ENCODE results near the gene NELFA. TPM values are rescaled to one million over a fixed set of nuclear protein-coding genes. Genes with fewer than 3 reads are reported as not detected.

The NELFA gene
- polyA plus RNA-seq, 12 donors, result 15.6 to 35.3 (median 19.8) TPM; not detected in 1

DNA sequence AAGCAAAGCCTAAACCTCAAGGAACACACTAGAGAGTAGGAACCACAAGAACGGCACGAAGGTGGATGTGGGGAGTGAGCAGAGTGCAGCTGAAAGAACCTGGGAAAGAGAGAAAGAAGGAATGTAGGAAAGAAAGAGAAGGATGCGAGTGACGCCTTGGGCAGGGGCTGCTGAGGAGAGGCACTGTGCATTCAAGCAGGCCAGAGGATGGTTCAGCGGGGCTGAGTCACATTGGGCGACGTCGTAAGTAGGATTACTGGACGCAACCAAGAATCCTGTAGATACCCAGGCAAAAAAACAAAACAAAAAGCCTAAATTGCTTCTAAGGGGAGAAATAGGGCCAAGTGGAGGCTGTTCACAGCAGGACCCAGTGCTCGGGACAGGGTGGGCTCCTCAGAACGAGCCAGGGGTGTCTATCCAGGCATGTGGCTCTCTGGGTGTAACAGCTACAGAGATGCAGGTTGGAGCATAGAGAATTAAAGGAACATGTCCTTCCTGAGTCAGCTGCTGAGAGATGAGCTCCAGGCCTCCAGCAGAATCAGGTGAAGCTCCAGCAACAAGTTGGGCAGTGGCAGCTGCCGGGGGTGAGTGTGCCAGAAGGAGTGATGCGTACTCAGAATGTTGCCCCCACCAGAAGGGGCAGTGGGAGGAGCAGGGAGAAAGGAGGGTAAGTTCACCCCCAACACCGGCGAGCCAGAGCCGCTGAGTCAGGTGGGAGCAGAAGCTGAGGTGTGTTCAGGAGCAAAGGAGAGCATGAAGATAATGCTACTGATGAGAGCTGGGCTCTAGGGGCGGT is 38.6 kb downstream of the NELFA start:
- DNase-seq, result no peak

DNA sequence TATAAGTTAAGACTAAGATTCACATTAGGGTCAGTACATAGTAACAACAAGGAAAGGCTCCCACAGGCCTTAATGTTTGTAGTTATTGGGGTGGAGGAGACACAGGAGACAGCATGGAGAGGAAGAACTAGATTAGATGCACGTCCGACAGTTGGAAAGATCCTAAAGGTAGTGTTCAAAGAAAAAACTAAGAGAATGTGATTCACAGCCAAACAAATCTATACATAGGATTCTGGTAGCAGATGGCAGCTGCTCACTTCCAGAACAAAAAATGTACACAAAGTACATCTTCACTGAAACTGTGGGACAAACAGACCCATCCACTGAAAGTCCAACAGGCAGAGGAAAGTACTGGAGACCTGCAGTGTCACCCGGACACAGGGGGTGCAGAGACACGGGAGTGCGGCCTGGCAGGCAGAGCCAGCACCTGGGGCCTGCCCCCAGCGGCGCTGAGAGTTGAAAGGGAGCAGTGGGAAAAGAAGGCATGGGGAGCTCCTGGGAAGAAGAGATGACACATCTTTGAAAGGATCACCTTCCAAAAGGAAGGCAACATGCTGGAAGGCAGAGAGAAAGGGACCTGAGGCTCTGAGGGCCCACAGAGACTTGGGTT is 40.0 kb downstream of the NELFA start:
- no peak for DNase-seq

DNA sequence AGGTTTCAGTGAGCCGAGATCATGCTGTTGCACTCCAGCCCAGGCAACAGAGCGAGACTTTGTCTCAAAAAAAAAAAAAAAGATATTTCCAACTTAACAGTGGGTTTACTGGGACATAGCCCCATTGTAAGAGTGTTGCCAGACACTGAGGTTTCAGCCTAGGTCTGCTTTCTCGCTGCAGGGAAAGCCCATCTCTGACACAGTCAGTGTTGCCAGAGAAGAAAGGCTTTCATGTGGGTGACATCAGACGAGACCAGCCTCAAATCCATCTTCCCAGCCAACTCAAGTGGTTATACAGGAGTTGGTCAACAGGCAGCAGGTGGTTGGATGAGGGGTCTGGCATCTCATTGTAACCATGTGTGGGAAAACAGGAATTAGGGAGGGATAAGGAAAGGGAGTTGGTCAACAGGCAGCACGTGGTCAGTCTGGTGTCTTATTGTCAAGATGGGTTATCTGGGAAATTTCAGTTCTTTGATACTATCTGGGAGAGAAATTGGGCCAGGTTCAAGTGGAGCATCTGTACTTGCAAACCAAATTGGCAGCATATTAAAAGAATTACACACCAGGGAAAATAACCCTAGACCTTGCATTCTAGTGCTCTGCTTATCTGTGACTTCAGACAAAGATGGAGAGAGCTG is 41.1 kb downstream of the NELFA start:
- no peak for DNase-seq

DNA sequence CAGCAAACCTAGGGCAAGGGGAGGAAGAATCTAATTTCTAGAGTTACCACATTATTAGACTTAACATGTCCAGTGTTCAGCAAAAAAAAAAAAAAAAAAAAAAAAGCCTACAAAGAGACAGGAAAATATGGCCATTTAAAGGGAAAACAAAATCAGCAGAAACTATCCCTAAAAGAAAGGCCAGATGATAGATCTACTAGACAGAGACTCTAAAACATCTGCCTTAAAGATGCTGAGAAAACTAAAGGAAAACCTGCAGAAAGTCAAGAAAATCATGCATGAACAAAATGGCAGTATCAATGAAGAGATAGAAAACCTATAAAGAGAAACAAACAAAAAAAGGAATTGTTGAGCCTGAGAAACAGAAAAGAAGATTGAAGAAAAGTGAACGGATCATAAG is 43.8 kb downstream of the NELFA start:
- DNase-seq, result no peak

DNA sequence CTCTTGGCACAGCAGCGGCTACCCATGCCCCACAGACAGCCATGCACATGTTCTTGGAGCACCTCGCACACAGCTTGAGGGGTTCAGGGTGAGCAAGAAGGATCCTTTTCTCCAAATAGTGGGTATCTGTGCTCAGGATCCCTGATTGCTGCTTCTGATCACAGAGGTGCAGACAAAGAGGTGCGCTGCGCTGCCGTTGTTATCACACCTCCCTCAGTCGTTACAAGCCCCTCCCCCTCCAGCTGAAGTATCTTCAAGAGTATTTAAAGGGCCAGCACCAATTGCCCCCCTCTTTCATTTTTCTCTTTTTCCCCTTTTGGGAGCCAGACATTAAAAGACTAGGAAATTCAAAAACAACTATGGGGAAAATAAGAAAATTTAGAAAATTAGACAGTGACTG is 44.3 kb downstream of the NELFA start:
- no peak for DNase-seq

DNA sequence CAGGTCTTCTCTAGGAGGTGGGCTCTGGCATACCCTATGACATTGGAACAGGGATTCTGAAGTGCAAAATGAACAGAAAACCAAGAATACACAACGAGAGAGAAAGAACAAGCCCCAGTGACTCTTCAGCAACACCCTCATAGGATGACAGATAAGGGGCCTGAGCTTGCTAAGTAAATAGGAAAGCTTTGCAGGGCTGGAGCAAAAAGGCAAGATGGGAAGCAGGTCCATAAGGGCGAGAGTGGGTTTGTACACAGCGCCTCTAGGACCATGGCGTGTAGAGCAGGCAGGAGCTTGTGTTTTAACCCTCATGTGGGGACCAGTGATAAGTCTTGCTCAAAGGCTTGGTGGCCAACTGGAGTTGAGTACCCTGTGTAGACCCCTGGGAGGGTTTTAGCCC is 45.8 kb downstream of the NELFA start:
- DNase-seq, result no peak

DNA sequence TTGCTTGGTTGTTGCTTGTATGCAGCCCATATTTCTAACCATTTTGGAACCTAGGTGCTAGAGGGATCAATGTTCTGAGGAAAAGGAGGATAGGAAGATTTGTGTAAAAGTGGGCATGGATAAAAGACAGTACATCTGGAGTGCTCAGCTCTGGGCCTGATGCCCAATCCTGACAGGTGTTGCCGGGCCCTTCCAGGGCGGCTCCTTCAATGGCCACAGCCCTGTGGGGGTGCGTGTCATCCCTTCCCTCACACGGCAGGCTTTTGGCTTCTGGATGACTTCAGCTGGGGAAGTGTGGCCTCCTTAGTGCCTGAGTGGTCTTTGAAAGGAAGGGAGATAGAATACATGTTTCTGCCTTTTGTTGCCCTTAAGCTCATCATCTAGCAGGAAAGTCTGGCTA is 47.2 kb downstream of the NELFA start:
- DNase-seq, result no peak

DNA sequence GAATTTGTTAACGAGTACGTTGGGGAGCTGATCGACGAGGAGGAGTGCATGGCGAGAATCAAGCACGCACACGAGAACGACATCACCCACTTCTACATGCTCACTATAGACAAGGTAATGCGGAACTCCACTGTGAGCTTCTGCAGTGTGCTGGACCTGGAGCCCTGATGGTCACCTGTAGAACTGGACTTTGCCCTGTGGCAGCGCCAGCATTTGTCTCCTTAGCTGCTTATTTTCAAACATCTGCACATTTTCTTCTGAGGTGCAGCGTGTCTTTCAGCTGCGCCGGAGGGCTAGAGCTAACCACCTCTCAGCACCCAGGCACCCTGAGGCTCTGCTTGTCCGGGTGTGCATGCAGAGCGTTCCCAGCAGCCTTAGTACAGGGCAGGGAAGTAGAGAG is 47.7 kb downstream of the NELFA start:
- no peak for DNase-seq

DNA sequence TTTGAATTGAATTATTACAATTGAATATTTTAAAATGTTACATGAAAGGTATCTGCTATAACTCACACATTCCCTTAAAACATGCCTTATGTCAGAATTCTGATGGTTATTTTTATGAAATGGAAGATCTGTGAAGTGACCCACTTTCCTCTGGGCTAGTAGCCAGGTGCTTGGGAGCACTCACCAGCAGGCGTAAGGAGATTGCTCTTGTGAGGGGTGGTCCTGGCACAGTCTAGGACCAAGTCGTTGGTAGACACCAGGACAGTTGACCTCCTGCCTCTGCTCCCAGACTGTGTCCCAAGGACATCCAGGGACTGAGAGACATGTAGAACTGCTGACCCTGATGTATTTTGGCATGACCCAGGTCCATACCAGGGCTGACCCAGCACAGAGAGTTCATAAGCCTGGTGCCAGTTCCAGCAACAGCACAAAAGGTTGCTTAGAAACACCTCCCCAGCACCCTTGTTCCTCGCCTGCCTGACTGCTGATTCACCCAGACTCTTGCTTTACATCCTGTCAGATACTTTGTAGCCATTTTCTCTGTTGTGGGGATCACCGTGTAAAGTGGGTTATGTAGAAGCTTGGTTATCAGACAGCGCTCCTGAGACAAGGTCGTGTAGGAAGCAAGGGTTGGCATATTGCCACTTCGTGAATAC is 48.5 kb downstream of the NELFA start:
- no peak for DNase-seq

DNA sequence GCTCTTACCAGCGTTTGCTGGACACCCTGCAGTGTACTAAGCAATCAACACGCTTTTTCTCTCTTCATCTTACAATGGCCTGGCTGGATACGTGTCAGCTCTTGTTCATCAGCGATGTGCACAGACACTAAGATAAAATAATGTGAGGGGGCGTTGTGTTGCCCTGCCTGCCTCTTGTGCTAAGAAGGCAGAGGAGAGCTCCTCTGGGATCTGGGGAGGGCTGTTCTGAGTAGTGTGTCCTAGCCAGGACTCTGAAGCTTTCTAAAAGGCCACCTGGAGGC is 49.7 kb downstream of the NELFA start:
- no peak for DNase-seq

DNA sequence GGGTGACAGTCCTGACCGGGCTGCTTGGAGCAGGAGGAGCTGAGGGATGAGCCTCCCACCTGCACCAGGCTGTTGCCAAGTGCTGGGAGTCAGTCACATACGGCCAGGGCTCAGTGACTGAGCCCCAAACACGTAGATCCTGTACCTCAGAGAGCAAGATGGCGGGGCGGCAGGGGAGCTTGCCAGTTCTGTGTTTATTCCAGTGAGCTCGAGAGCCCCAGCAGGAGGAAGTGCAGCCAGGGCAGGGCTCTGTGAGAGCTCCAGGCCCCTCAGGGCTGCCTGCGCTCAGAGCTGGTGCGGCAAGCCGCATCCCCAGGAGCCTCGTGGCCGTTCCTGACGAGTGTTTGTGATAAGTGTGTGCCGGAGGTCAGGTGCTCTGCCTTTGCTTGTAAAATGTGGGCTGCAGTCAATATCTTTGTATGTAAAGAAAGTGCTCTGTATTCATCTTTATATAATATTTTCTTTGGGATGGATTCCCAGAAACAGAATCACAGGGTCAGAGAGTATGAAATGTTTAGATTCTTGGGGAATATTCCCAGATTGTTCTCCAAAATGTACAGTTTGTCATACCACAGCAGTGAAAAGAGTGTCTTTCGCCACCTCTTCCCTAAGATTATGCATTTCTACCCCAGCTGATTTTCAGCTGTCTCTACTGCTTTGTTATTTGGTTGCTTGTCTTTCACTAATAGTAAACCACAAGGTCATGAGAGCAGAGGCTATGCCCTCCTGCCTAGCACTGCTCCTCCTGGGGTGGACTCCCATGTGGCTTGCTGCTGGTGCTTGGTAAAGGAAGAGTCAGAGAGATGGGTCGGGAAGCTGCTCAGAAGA is 50.3 kb downstream of the NELFA start:
- DNase-seq, result no peak

DNA sequence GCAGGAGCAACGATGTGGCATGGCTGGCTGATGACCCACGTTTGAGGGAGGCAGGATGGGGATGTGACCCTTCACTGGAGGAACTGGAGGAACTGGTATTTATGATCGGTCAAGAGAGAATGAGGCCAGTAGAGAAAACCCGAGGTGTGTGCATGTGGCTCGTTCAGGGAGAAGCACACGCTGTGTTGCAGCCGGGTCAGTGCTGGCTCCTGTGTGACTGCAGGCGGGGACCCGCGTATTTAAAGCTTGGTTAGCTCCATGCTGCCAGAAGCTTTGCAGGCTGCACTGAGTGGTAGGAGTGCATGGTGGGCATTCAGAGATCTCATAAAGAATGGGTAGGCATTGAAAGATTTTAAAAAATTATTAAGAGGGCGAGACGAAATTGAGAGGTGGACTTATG is 52.1 kb downstream of the NELFA start:
- DNase-seq, result no peak

DNA sequence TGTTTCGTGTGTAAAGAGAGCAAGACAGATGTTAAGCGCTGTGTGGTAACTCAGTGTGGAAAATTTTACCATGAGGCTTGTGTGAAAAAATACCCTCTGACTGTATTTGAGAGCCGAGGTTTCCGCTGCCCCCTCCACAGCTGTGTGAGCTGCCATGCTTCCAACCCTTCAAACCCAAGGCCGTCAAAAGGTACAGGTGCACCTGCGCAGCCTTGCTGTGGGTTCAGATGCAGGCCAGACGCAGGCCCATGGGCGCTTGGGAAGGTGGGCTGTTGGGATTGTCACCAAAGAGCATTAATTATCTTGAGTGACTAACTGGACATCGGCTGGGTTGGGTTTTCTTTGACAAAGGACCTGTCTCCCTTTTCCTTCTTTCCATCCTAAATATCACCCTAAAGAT is 55.4 kb downstream of the NELFA start:
- no peak for DNase-seq

DNA sequence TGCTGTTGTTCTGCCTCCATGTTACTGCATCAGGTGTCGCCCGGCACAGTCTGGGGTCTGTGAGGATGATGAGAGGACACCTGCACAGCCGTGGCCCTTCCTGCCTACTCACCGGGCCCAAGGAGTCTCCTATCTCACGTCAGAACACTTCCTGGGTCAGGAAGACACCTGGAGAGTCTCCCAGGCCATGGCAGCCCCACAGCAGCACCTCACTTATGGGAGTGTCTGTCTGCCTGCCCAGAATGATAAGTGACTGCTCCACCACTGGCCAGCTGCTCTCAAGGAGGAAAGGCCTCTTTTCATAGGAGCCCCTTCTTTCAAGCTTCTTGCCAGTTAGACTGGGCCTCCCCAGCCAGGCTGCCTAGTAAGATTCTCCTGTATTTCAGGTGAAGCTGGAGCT is 56.1 kb downstream of the NELFA start:
- no peak for DNase-seq

DNA sequence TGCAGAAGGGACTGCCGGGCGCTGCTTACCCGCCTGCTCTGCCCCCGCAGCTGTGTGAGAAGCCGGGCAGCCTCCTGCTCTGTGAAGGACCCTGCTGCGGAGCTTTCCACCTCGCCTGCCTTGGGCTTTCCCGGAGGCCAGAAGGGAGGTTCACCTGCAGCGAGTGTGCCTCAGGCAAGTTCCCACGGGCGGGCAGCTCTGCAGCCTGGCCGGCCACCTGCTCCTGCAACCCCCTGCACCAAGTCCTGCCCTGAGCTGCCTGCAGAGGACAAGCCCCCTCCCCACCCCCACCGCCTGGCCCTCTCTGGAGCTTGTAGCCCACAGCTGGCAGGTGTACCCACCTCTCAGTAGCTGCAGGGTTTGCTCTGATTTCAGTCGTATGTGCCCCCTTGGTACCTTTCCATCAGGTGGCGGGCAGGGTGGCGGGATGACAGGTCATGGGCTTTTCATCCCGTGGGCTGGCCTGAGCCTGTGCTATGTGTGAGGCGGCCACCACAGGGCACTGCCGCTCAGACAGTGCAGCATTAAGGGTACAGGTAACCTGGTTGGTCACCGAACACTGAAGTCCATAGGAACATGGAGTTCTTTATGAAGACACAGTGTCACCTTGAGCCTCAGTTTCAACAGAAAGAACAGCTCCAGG is 56.6 kb downstream of the NELFA start:
- DNase-seq, result no peak

DNA sequence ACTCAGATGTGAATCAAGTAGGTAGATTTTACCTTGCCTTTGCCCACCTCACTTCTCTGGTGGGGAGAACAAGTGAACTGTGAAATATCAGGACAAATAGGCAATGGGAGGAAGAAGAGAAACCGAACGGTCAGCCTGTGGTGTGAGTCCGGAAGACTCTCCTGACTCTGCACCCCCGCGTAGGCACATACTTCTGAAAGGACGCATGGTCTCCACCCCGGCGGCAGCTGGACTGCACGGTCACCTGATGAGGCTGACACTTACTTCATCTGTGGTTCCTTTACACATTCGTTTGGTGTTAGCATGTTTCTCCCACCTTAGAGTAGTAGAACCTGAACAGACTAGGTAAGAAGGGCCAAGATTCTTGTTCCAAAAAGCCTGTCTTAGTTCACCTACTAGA is 58.4 kb downstream of the NELFA start:
- DNase-seq, result no peak

DNA sequence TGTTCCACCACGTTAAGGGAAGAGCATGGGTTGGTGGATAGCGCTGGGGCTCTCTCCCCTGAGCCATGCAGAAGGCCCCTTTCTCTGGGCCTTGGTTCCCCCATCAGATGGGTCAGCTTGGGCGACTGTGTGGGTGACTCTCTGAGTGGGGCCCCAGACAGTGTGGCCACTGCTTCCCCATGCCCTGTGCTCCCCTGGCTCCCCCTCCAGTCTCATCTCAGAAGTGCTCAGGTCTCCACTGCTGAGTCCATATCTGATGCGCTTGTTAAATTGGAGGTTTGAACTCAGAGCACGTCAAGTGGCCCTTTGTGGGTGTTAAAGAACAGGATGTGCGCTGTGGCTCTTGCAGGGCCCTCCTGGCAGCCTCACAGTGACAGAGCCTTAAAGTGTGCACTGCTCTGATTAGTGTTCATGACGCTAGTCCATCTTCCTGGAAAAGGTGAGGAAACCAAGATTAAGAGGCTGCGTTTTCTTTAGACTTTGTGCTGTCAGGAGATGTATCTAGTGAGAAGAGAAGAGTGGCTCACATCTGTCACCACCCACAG is 59.8 kb downstream of the NELFA start:
- no peak for DNase-seq

DNA sequence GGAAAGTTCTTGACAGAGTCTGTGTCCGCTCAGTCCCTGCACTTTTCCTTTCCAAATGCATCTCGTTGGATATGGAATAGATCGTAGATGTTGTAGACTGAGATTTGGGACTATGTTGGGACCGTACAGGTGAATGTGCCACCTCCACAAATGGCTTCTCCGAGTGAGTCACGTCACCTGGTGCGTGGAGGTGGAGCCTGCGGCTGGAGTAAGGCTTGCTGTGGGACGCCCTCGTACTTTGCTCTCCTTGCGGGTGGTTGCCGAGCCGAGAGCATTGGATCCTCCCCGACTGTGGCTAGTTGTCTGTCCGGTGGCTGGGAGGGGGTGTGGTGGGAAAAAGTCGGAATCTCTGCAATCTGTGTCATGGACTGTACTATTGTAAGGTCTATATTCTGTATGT is 60.5 kb downstream of the NELFA start:
- DNase-seq, result no peak

DNA sequence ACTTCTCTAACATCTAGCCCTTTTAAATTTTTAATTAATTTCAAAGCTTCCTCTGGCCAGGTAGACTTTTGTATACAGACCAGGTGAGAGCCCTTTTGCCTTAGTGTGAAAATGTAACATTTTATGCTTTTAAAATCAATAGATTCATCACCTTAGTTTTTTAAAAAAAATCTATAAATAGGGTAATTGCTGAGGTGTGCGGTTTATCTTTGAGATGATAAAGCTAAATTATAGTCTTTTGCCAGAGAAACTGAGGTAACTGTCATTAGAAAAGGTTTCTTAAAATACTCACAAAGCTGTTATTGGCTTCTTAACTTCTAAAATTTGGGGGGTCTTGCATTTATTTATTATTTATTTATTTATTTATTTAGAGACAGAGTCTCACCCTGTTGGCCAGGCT is 62.9 kb downstream of the NELFA start:
- DNase-seq, result no peak

DNA sequence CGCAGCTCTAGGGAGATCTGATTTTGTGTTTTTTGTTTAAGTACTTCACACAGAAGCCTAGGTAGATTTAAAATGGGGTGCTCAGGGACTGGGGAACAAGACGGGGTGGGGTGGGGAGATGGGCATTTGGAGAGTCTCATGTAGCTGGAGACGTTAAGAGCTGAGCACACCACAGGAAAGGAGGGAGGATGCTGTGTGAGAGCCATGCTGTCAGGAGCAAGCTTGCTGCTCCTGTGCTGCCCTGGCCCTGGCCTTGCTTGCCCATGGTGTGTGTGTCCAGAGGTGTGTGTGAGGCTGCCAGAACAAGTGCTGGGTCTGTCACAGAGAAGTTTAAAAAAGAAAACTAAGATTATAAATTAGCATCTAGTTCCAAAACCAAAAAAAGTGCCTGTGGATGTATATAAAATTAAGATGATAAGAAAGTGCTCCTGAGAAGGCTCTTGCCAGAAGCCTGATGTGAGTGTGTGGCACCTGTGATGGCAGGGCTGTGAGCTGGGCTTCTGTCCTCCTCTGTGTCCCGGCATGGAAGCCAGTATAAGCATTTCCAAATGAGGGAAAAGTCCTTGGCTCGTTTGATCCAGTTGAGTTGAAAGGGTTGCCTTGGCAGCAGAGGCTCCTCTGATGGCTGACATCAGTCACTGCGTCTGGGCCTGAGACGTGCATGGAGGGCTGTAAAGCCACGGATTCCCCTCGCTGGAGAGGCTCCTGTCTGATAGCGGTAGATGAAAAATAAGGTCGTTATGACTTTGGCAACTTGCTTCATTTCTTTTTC is 63.5 kb downstream of the NELFA start:
- no peak for DNase-seq

DNA sequence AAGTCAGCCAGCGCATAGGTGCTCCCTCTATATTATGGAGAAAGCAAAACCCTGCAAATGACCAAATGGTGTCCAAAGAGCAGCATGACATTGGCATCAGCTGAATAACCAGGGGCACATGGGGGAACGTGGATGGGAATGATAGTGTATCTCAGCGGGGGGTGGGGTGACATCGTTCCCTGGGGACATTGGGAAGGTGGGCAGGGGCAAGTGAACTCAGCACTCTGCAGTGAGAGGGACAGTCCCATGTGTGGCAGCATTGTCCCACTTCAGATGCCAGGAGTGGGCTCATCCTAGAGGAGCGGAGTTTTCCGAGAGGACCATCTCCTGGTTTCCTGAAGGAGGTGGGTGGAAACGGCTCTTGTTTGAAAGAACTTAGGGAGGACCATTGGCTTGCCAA is 64.8 kb downstream of the NELFA start:
- no peak for DNase-seq

Data from muscle of arm (tissue), 12 donors.